Adrenal gland (tissue), 12 donors: Measurements from ENCODE around the gene EZR. TPM values are rescaled to one million over a fixed set of nuclear protein-coding genes. Genes with fewer than 3 reads are reported as not detected.

Experiments used
- DNase-seq, 7 donors: peaks; one replicate each; pipeline ENCODE4 v3.0.0-alpha.2; 2019 to 2020
- H3K27ac ChIP-seq, 5 donors: fragments of 200-600 bp; sonication (generic) in 4 of 5; 1 replicate in 3 of 5; 2 replicates in 2 of 5; pipeline versions ENCODE4 v1.5.1 to v1.8.0; 2016 to 2020; ENCODE audit warnings: mild to moderate bottlenecking in 1 of 5
- H3K27me3 ChIP-seq: fragments of 200-600 bp; 2 replicates; pipeline ENCODE4 v1.8.0; 2021
- H3K36me3 ChIP-seq, 2 donors: fragments of 200-600 bp; replicated peaks in 1 of 2; 1 replicate in 1 of 2; 2 replicates in 1 of 2; pipeline versions ENCODE4 v1.5.1 to v1.8.0; 2018 to 2022
- H3K4me1 ChIP-seq, 2 donors: fragments of 200-600 bp; replicated peaks in 1 of 2; 1 replicate in 1 of 2; 2 replicates in 1 of 2; pipeline versions ENCODE4 v1.5.1 to v1.8.0; 2018 to 2021
- H3K4me3 ChIP-seq, 4 donors: fragments of 200-600 bp; sonication (generic) in 3 of 4; one replicate each; pipeline ENCODE4 v1.5.1; 2016 to 2018
- H3K9me3 ChIP-seq, 3 donors: fragments of 200-600 bp; sonication (generic) in 1 of 3; replicated peaks in 1 of 3; 1 replicate in 2 of 3; 2 replicates in 1 of 3; pipeline versions ENCODE4 v1.5.1 to v1.8.0; 2016 to 2021
- POLR2A ChIP-seq, 2 donors: fragments of 450-650 bp; IDR thresholded peaks; one replicate each; pipeline ENCODE4 v1.6.1; 2017; ENCODE audit warnings: antibody characterized with exemption in 2 of 2, mild to moderate bottlenecking in 2 of 2, moderate library complexity in 1 of 2
- WGBS, 4 donors: extraction: QIAGEN DNeasy Blood & Tissue Kit in 2 of 4; methylation state at CpG; one replicate each; pipeline versions ENCODE4 v1.1.5 to v1.1.7; 2013 to 2017; 5-methylcytosine and 5-hydroxymethylcytosine counted together
- intact Hi-C, 2 donors: fragments of 100-400 bp; cut with DNase I; formaldehyde crosslinking; loops; one replicate each; pipeline versions ENCODE4 v1.14.1 to v1.15.0; 2022 to 2023
- polyA plus RNA-seq, 3 donors: library from polyadenylated mRNA; stranded (reverse); fragments of 200-250 nt in 2 of 3; fragments of 350-450 nt in 1 of 3; fragmentation: Illumina TruSeq in 1 of 3; extraction: RNeasy Lipid Tissue Mini Kit (QIAGEN cat#74804) in 1 of 3; gene quantifications; one replicate each; pipeline ENCODE4 v1.2.3, GENCODE V29; 2013 to 2014
- total RNA-seq, 9 donors: library from RNA; depleted of rRNA in 4 of 9; stranded (reverse); fragments of >200 nt in 4 of 9; fragments of 120-200 nt in 1 of 9; fragmentation: NEBNext Ultra II Directional in 1 of 9; extraction: Animal tissue kit (Norgen Biotek cat#: 25700) in 1 of 9; gene quantifications; one replicate each; pipeline versions ENCODE4 v1.1.0 to v1.2.4, GENCODE V29; 2013 to 2023
- TF ChIP-seq, protein P1 (sequence below), 6 experiments: fragments of 450-650 bp in 4 of 6; fragments of 200-600 bp in 2 of 6; sonication (generic) in 1 of 6; IDR thresholded peaks; 1 replicate in 5 of 6; 2 replicates in 1 of 6; pipeline versions ENCODE4 v1.5.1 to v1.8.0; 2016 to 2021; ENCODE audit warnings: antibody characterized with exemption in 6 of 6, mild to moderate bottlenecking in 2 of 6, moderate library complexity in 1 of 6
- donor health status: healthy with polysubstance abuse.
- donor health status: Bipolar disorder and iron deficiency.
- donor health status: DM: yes; HTN: yes; CAD: no.
- donor health status: DM: no; HTN: no; CAD: no.
- donor health status: DM: no; HTN: no; CAD: no.
- donor health status: DM: yes; HTN: yes; CAD: no.

The EZR gene
- total and polyA plus RNA-seq, 12 donors, result 80.3 to 476 (median 342) TPM

DNA sequence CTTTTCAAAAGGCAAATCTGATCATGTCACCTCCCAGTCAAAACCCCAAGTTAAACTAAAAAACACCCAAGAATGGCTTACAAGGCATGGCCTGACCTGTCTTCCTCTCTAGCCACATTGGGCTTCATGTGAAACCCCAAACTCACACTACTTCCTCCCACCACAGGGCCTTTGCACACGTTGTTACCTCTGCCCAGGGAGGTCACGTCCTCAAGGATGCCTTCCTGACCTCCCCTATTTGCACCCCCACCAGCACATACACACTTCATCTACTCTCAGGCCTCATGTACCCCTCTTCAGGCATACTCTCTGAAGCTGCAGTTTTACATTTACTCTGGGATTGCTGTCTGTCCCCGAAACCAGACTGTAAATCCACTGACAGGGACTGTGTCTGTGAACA lies 6.1 kb downstream of the EZR start:
- Histone ChIP-seq H3K27me3 (no peaks in the 10 kb centered on the region), H3K36me3 (no peaks in the 10 kb centered on the region), H3K4me1 (peaks cover 58 to 84% of the 10 kb centered on the region in 2 donors), H3K4me3 (peak overlapping the region in 1 of 4 donors; percentile 11), H3K9me3 (no peaks in the 10 kb centered on the region), H3K27ac (peak overlapping the region in 2 of 5 donors; percentile 35 to 61)
- TF ChIP-seq, protein P1, sequence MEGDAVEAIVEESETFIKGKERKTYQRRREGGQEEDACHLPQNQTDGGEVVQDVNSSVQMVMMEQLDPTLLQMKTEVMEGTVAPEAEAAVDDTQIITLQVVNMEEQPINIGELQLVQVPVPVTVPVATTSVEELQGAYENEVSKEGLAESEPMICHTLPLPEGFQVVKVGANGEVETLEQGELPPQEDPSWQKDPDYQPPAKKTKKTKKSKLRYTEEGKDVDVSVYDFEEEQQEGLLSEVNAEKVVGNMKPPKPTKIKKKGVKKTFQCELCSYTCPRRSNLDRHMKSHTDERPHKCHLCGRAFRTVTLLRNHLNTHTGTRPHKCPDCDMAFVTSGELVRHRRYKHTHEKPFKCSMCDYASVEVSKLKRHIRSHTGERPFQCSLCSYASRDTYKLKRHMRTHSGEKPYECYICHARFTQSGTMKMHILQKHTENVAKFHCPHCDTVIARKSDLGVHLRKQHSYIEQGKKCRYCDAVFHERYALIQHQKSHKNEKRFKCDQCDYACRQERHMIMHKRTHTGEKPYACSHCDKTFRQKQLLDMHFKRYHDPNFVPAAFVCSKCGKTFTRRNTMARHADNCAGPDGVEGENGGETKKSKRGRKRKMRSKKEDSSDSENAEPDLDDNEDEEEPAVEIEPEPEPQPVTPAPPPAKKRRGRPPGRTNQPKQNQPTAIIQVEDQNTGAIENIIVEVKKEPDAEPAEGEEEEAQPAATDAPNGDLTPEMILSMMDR (IDR thresholded peaks at IDR 0.05), result no peak
- no peak for TF ChIP-seq POLR2A (IDR thresholded peaks at IDR 0.05)
- WGBS, 4 donors, result 73 to 80% (median 76%) methylated on average over 3 of the region's 3 CpGs
- DNase-seq, result peak in 2 of 7 donors; percentile 18 to 31
- intact Hi-C loops, result loop anchor here in 1 of 2 donors (10.0 kb wide), 1 partner anchor 162 kb away; no protein-coding TSS in a partner anchor

DNA sequence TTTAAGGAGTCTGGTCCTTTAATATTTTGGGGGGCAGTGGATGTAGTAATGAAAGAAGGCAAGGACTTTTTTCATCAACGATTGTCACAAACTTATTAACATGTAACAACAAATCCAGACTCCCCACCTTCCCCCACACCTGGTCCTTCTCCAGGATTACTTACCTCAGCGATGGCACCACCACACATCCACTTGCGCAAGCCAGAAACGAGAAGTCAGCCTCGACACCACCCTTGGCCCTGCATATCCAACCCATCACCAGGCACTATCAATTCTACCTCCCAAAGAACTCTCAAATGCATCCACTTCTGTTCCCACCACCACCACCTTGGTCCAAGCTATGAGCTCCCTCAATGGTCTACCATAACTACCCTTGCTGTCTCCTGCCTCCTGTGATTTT lies 6.6 kb downstream of the EZR start:
- WGBS, 4 donors, result 56 to 71% (median 68%) methylated on average over 5 of the region's 5 CpGs
- DNase-seq, result peak in 1 of 7 donors; percentile 46
- Histone ChIP-seq H3K4me1 (peaks cover 58 to 86% of the 10 kb centered on the region in 2 donors), H3K36me3 (no peaks in the 10 kb centered on the region), H3K9me3 (no peaks in the 10 kb centered on the region), H3K4me3 (no peak overlapping the region), H3K27me3 (no peaks in the 10 kb centered on the region), H3K27ac (peak overlapping the region in 2 of 5 donors; percentile 35 to 61)
- intact Hi-C loops, result loop anchor here in 1 of 2 donors (10.0 kb wide), 1 partner anchor 162 kb away; no protein-coding TSS in a partner anchor
- no peak for TF ChIP-seq POLR2A (IDR thresholded peaks at IDR 0.05)
- TF ChIP-seq, protein P1 (IDR thresholded peaks at IDR 0.05), result no peak

DNA sequence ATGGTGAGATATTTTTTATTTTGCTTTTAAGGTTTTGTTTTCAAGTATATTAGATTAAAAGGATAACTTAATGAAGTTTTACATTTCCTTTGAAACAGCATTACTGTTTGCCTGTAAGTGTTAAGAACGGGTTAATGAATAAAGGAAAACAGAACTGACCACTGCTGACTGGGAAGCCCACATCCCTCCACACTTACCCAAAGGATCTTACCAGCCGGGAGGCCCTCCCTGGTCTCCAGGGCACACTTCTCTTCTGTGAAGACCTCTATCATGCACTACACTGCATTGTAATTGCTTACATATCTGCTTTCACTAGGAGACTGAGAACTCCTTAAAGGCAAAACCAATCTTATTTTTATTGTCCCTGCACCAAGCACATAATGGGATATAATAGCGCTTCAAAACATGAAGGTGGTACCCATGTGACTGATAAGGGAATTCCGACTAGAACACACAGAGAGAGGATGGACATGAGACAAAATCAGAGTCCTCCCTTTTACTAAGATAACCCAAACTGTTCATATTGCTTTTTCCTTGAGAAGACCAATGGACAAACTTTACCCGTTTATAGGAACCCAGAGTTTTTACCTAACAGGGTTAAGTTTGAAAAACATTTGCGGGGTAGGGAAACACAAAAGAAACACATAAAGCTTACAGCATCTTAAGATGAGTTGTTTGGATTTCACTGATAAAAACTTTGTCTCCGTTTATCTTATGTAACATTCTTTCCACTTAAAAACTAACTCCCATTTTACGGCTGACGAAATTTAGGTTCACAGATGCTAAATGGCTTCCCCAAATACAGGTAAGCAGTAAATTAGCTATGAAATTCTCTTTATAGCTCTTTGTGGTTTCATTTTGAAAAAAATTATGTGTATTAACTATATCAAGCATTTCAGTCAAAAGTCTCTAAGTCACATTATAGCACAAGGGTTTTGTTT lies 8.7 kb downstream of the EZR start:
- WGBS, 4 donors, result 57 to 67% (median 62%) methylated on average over 9 of the region's 9 CpGs
- no peaks in the 10 kb centered on the region for H3K36me3 ChIP-seq

More for the DNA sequence above, 8.7 kb downstream of the EZR start:
- intact Hi-C loops, result loop anchor here in 1 of 2 donors (10.0 kb wide), 1 partner anchor 164 kb away; no protein-coding TSS in a partner anchor
- DNase-seq, result peak in 1 of 7 donors; percentile 34
- no peak overlapping the region for H3K4me3 ChIP-seq
- no peaks in the 10 kb centered on the region for H3K27me3 ChIP-seq
- H3K27ac ChIP-seq, result peak overlapping the region in 2 of 5 donors; percentile 15 to 31
- no peaks in the 10 kb centered on the region for H3K9me3 ChIP-seq
- peaks cover 51 to 86% of the 10 kb centered on the region in 2 donors for H3K4me1 ChIP-seq
- no peak for TF ChIP-seq POLR2A (IDR thresholded peaks at IDR 0.05)
- TF ChIP-seq, protein P1 (IDR thresholded peaks at IDR 0.05), result no peak
